ENCODE results near the gene ST3GAL5.
A peak's percentile ranks its signal among the peaks of the same experiment; 100 is the strongest.
"Not testable (repeated sequence)": the region's sequence is repeated elsewhere in the genome, so short reads cannot be mapped to it uniquely, and the experiment has no call there.

The ST3GAL5 gene

GRCh38 chr2:85888684-85889626 is at the start of gene ST3GAL5:
ST3GAL5 (minus strand) TSS chr2:85888990; CDS start chr2:85888905, 85 bp downstream.
- DNase-seq = peak; percentile 22

GRCh38 chr2:85938456-85938855 is 49.7 kb upstream of the ST3GAL5 start:
- DNase-seq = no peak

GRCh38 chr2:85937069-85937439 is 48.3 kb upstream of the ST3GAL5 start:
- no peak for DNase-seq

- DNase-seq = no peak
Observed at GRCh38 chr2:85936421-85937068, 47.8 kb upstream of the ST3GAL5 start.

DNA sequence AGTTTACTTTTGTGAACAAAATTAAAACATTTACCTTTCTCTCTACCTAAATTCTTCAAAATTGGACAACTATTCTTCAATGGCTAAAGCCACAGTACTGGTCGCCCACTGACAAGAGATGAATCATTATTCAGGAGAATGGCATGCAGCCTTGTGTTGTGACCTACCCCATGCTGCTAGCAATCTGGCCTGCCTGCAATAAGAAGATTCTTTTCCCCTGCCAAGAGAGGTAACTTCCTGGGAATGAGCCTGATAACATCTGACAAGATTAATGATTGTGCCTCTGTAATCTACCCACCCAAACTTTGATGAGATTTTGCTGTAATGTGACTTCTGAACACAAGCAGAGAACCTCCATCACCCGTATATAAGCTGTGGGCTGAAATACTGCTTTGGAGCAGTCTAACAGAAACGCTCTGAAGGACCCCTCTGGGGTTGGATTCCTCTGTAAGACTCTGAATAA is 47.0 kb upstream of the ST3GAL5 start:
- DNase-seq = no peak

- DNase-seq = no peak
Observed at GRCh38 chr2:85935170-85935745, 46.5 kb upstream of the ST3GAL5 start.

DNA sequence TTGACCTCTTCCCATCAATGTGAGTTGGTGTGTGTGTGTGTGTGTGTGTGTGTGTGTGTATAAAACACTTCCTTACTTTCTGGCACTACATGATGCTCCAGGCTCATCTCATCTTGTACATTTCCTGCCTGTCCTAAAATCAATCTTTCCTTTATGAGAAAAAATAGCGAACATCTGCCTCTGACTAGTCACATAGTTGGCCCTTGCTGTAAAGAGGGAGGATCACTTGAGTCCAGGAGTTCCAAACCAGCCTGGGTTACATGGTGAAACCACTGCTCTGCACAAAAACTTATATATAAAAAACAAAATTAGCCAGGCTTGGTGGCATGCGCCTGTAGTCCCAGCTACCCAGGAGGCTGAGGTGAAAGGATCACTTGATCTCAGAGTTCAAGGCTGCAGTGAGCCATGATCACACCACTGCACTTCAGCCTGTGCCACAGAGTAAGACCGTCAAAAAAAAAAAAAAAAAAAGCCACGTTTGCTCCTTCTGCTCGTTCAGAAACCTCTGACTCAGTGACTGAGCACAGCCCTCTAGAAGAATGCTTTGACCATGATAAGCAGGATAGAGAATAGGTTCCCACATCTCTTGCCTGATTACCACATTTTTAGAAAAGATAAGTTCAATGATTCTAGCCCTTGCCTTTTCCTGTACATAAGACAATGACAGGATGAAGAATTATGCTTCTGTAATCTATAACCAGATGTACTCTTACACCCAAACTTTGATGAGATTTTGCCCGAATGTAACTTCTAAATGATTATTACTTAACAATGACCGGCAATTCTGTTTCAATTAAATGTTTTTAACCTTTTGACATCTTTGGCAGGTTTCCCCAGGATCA is 45.2 kb upstream of the ST3GAL5 start:
- DNase-seq = no peak

DNA sequence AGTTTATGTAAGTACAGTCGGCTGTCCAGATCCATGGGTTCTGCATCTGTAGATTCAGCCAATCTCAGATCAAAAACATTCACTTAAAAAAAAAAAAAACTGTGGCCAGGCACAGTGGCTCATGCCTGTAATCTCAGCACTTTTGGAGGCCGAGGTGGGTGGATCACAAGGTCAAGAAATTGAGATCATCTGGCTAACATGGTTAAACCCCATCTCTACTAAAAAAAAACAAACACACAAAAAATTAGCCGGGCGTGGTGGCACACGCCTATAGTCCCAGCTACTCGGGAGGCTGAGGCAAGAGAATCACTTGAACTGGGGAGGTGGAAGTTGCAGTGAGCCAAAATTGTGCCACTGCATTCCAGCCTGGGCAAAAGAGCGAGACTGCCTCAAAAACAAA is 42.4 kb upstream of the ST3GAL5 start:
- DNase-seq = not testable (repeated sequence)

- no peak for DNase-seq
Observed at GRCh38 chr2:85930129-85931124, 41.6 kb upstream of the ST3GAL5 start.

DNA sequence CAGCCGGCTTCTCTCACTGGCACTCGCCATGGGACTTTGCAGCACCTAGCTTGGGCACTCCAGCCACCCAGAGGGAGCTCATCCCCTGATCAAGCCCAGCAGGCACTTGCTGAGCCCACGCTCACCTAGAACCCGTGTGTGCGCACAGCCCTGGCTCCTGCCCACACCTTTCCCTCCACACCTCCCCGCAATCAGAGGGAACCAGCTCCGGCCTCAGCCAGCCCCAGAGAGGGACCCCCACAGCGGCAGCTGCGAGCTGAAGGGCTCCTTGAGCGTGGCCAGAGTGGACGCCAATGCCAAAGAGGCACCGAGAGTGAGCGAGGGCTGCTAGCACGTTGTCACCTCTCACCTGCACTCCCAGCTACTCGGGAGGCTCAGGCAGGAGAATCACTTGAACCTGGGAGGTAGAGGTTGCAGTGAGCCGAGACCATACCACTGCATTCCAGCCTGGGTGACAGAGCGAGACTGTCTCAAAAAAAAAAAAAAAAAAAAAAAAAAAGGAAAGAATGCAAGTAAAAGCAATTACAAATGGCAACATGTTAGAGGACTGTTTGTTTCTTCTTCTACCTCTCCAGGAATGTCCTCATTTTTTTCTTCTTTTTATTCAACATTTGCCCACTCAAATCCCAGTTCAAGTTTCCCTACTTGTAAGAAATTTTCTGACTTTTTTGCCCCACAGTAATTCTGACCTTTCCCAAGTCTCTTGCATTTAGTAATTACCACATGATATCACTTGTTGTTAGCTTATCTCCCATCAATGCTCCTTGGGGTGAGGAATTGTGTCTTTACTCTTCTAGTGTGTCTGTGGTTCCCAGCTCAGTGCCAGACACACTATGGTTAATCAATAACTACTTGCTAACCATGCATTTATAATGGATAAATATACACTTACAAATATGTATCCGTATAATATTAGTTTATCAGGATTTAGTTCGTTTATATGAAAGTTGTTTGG is 40.6 kb upstream of the ST3GAL5 start:
- no peak for DNase-seq

DNA sequence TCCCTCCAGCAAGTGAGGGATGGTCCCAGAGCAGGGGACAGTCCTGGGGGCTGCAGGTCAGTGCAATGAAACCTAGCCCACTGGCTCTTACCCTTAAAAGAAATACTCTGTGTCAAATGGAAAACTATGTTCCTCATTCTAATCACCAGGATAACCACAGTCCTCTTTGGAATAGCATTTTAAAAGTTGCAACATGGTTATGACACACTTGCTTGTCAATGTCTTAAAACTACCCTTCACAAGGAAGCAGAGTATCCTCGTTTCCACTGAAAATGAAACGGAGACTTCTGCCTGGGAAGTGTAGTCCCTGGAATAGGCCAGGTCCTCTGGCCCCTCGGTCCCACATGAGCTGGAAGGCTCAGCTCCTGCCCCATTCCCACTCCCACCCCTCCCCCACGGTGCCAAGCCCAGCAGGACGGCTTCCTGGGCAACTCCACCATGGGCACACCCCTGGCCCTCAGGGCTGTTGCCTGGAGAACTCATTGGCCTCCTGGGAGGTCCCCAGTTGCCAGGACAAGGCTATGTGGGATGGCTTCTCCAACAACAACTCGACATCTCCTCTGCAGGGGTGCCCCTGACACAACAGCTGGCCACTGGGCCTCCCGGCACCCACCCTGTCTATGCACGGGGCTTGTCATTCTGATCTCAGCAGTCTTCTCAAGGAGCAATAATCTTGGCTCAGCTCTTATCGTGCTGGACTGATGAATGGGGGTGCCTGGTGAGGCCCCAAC is 38.3 kb upstream of the ST3GAL5 start:
- no peak for DNase-seq

DNA sequence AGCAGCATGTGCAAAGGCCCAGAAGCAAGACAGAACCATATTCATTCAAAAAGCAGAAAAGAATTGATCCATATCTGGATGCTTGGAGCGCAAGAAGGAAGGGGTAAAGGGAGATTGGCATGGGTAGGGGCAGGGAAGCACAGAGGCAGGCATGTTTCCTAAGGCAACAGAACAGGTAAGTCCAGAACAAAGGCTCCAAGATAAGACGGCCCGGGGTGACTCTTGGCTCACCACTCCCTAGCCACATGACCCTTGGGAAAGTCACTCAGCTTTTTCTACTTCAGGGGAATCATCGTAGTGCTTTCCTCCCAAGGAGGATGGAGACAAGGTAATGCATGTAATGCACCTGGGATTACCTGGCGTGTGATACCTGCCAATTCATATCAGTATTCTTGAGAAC is 37.7 kb upstream of the ST3GAL5 start:
- no peak for DNase-seq

DNA sequence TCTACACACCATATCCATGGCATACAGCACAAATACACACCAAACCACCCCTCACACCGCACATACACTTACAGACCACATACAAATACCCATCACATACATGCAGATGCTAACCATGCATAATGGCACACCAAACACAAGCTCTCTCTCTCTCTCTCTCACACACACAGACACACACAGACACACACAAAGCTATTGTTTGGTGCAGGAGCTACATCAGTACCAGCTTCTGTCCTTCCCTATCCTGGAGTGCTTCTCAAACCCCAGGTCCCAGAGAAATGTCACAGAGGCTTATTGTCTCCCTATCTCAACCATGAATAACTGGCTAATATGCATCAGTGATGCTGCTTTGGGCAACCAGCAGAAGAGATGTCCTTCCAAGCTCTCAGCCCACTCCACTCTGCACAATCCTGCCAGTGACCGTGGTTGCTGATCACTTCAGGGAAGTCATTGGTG is 36.5 kb upstream of the ST3GAL5 start:
- no peak for DNase-seq

GRCh38 chr2:85924522-85924921 is 35.7 kb upstream of the ST3GAL5 start:
- no peak for DNase-seq

DNA sequence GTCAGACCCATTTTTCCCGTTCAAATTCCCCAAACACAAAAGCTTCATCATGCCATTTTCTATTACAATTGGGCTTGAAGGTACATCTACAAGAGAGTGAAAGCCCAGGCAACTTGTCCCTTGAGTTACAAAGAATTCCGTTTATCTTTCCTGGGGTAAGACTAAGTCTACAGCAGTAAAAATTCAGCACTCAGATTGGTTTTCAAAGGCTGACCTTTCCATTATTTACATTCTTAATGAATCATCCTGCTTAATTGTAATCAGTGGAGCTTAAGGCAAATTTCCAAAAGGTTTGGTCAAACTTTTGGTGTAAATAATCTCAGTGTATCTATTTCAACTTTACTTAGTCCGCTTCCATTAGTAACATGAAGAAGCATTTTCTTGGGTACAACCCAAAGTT is 33.4 kb upstream of the ST3GAL5 start:
- no peak for DNase-seq

DNA sequence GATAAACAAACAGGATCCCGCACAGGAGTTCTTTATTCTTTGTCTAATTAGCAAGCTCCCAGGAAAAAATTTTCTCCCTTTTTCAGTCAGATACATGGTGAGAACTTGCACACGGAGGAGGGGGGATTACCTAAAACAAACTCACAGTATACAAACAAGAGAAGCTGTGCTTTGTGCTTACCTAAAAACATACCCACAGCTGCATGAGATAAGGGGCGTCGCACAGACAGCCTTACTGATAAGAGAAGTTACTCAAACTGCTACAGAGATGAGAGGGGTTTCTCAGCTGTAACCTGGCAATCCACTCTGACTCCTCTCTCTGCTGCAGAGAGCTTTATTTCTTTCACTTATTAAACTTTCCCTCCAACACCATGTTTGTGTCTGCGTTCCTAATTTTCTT is 32.9 kb upstream of the ST3GAL5 start:
- DNase-seq = no peak

GRCh38 chr2:85920810-85921545 is 32.2 kb upstream of the ST3GAL5 start:
- no peak for DNase-seq

GRCh38 chr2:85917887-85918795 is 29.4 kb upstream of the ST3GAL5 start:
- no peak for DNase-seq
